AG04450 (cell line): ENCODE results near the gene FOCAD. TPM values are rescaled to one million over a fixed set of nuclear protein-coding genes. Genes with fewer than 3 reads are reported as not detected.

Source experiments
- CTCF ChIA-PET: fragments of 300-600, 350-600 bp; formaldehyde crosslinking; extraction: SDS; loops from one replicate; lab custom pipeline; 2022; ENCODE audit warnings: antibody characterized with exemption, inconsistent platforms; lab: Charles Lee
- POLR2A ChIA-PET: fragments of 350-600 bp; formaldehyde crosslinking; extraction: SDS; loops from one replicate; lab custom pipeline; 2021; ENCODE audit warnings: antibody characterized with exemption, inconsistent platforms; lab: Yijun Ruan, JAX
- DNase-seq: peaks from one replicate; pipeline ENCODE4 v3.0.0-alpha.2; 2011; ENCODE audit warnings: low read depth, low spot score
- H3K27ac ChIP-seq: one replicate; pipeline ENCODE4 v1.5.1; 2012; ENCODE audit warnings: low read depth, low read length, control low read depth
- H3K27me3 ChIP-seq: one replicate; pipeline ENCODE4 v1.6.0; 2012; ENCODE audit warnings: low read length; ENCODE audit not compliant: control insufficient read depth, insufficient read depth
- H3K4me3 ChIP-seq: 2 replicates; pipeline ENCODE4 v1.5.1; 2011; ENCODE audit warnings: mild to moderate bottlenecking, low read depth, low read length, control low read depth
- H3K9me3 ChIP-seq: 2 replicates; pipeline ENCODE4 v1.5.1; 2012; ENCODE audit warnings: low read length; ENCODE audit not compliant: control insufficient read depth, insufficient read depth
- polyA plus RNA-seq: library from polyadenylated mRNA; depleted of rRNA; stranded (reverse); fragments of >200 nt; gene quantifications from 2 replicates; pipeline ENCODE4 v1.2.3, GENCODE V29; 2011
- TF ChIP-seq, protein P1 (sequence below): IDR thresholded peaks from 2 replicates; pipeline ENCODE4 v1.5.1; 2011; ENCODE audit warnings: low read depth, low read length, control low read depth, inconsistent platforms

FOCAD gene
- polyA plus RNA-seq, 1 experiment = 49.7 TPM

DNA sequence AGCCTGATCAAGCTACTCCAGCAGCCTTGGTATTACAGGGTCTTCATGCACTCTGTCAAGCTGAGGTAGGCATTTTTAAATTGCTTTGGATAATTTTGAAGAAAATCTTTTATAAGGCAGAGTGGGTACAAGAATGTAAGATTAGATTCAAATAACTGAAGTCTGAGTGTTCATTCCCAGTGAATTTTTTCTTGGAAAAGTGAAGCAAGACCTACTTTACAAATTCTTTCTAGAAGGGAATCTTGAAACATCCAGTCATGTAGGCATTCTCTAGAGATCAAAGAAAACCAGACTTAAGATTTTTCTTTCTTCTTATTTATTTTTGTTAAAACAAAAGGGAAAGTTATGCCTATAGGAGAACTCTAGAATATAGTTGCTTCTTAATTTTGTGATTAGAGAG is 139.0 kb downstream of the FOCAD start:
- H3K4me3 ChIP-seq = no peak overlapping the region
- H3K27ac ChIP-seq = no peak overlapping the region
- H3K9me3 ChIP-seq = no peaks in the 10 kb centered on the region
- POLR2A ChIA-PET = no interaction called here
- CTCF ChIA-PET = no interaction called here
- TF ChIP-seq, protein P1, sequence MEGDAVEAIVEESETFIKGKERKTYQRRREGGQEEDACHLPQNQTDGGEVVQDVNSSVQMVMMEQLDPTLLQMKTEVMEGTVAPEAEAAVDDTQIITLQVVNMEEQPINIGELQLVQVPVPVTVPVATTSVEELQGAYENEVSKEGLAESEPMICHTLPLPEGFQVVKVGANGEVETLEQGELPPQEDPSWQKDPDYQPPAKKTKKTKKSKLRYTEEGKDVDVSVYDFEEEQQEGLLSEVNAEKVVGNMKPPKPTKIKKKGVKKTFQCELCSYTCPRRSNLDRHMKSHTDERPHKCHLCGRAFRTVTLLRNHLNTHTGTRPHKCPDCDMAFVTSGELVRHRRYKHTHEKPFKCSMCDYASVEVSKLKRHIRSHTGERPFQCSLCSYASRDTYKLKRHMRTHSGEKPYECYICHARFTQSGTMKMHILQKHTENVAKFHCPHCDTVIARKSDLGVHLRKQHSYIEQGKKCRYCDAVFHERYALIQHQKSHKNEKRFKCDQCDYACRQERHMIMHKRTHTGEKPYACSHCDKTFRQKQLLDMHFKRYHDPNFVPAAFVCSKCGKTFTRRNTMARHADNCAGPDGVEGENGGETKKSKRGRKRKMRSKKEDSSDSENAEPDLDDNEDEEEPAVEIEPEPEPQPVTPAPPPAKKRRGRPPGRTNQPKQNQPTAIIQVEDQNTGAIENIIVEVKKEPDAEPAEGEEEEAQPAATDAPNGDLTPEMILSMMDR = no peak
- no peaks in the 10 kb centered on the region for H3K27me3 ChIP-seq
- DNase-seq = no peak

DNA sequence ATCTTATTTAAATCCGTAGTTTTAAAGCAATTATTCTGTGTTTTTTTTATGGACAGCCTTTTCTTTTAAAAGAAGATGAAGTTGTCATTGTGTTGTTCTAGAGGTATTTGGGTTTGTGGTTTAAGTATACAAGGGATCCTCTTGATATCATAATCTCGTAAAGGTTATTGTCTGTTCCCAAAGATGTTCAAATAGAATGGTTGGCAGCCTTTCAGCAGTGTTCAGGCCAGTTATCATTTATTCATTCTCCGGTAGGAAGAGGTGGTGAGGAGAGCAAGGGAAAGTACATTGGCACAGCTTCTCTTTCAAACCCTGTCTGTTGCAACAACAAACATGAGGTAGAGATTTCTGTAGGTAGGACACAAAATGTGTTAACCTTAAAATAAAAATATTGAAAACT is 147.0 kb downstream of the FOCAD start:
- no peaks in the 10 kb centered on the region for H3K27me3 ChIP-seq
- CTCF ChIA-PET = interaction anchor here (1.0 kb wide), 1 partner anchor 306 kb away, joined by 4 read pairs; no protein-coding TSS in a partner anchor
- POLR2A ChIA-PET = no interaction called here
- no peak overlapping the region for H3K27ac ChIP-seq
- DNase-seq = no peak
- TF ChIP-seq, protein P1 = no peak
- H3K4me3 ChIP-seq = no peak overlapping the region
- no peaks in the 10 kb centered on the region for H3K9me3 ChIP-seq

DNA sequence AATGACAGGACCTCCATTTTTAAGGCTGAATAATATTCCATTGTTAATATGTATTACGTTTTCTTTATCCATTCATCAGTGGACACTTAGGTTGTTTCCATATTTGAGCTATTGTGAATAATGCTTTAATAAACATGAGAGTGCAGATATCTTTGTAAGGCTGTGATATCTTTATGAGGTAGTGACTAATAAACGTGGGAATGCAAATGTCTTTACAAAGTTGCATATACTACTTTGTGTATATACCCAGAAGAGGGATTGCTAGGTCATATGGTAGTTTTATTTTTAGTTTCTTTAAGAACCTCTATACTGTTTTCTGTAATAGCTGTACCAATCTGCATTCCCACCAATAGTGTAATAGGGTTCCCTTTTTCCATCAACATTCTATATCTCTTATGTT is 148.7 kb downstream of the FOCAD start:
- Histone ChIP-seq H3K27me3 (no peaks in the 10 kb centered on the region), H3K27ac (no peak overlapping the region), H3K4me3 (no peak overlapping the region), H3K9me3 (no peaks in the 10 kb centered on the region)
- TF ChIP-seq, protein P1 = no peak
- DNase-seq = no peak
- ChIA-PET POLR2A (no interaction called here), CTCF (interaction anchor here (0.6 kb wide), 1 partner anchor 210 kb away, joined by 4 read pairs; the partner anchor contains the start of gene MLLT3)

DNA sequence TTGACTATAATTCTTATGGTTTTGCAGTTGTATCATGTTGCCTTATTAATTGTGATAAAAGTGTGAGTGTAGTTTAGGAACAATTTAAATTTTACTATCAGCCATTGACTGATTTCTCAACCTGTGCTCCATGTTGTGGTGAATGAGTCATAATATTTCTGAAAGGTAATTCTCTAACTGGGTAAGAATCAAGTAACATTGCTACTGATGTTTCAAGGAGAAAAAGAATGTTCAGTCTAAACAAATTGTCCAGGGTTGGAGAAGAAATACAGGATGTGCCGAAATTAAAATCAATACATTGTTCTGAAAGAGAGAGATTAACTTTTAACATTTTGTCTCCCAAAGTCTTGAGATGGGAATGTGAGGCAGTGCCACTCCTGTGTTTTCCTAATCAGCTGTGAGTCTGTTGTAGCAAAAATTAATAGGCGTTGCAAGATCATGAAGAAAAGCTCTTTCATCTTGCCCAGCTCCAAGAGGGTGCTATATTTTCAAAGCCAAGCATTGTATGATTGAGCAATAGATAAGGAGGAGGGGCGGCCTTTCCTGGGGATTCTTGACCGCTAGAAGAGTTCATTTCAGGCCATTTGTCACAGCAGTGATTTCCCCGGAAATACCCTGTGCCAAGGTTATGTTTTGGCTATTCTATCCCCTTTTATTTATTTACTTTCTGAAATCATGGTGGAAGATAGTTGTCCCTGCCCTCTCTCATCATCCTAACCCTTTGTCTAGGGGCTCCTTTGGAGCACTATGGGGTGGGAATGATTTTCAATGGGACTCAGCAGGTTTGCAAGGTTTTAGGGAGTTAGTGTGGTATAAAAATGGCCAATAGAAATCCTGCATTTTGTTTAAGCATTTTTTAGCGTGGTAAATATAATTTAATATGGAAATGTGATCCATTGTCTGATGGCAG is 151.6 kb downstream of the FOCAD start:
- no peak overlapping the region for H3K27ac ChIP-seq
- POLR2A ChIA-PET = no interaction called here
- no peak overlapping the region for H3K4me3 ChIP-seq
- CTCF ChIA-PET = no interaction called here
- no peaks in the 10 kb centered on the region for H3K9me3 ChIP-seq
- TF ChIP-seq, protein P1 = no peak
- H3K27me3 ChIP-seq = no peaks in the 10 kb centered on the region
- DNase-seq = no peak

DNA sequence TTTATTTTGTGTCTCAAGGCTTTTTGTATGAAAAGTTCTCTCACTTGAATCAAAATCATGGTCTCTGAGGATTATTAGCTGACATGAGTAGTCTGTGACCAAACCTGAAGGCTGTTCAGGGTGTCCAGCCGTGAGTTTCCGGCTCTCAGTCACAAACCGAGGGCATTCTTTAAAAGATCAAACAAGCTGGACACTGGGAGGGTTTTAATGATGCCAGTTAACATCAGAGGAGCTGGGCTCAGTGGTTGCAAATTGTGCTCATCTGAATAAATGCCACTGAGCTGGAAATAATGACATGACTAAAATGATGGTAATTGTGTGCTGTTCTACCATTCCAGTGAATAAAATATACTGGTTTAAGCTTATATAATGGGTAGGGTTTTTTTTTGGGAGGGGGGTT is 153.1 kb downstream of the FOCAD start:
- Histone ChIP-seq H3K27ac (no peak overlapping the region), H3K4me3 (no peak overlapping the region), H3K27me3 (no peaks in the 10 kb centered on the region), H3K9me3 (no peaks in the 10 kb centered on the region)
- TF ChIP-seq, protein P1 = no peak
- no peak for DNase-seq
- ChIA-PET POLR2A (no interaction called here), CTCF (no interaction called here)
